NCI-H2107 (cell line): ENCODE results near the gene PTPN5.
"Not testable (repeated sequence)": the region's sequence is repeated elsewhere in the genome, so short reads cannot be mapped to it uniquely, and the experiment has no call there.

ENCODE experiments used
- DNase-seq: peaks from one replicate; lab custom pipeline; 2025; lab: John Stamatoyannopoulos, UW

Gene PTPN5

GRCh38 chr11:18682466-18682865 lies 109.1 kb downstream of the PTPN5 start:
- DNase-seq: no peak

- DNase-seq: not testable (repeated sequence)
Observed at GRCh38 chr11:18681949-18682348, 109.6 kb downstream of the PTPN5 start.
